ENCODE measurements around the gene CDC27. TPM values are rescaled to one million over a fixed set of nuclear protein-coding genes. Genes with fewer than 3 reads are reported as not detected.
A peak's percentile ranks its signal among the peaks of the same experiment; 100 is the strongest.

CDC27 gene
- total RNA-seq, 1 experiment from 2014 or later: 97.5 TPM

- no peak for DNase-seq (ENCODE audit: low read depth, low spot score)
- peak; percentile 68 for ATAC-seq
- in situ Hi-C loops (cut with HindIII; ENCODE audit: low pct_unique_long_range_greater_than_20kb, low sequenced_read_pairs): no loop called here
- POLR2A ChIA-PET: no interaction called here
- Histone ChIP-seq H3K27me3 (ENCODE audit: control insufficient read depth, insufficient read depth, low read length) (no peaks in the 10 kb centered on the region), H3K4me3 (ENCODE audit: low read depth in 2 of 2, low read length in 2 of 2) (no peak overlapping the region), H3K36me3 (ENCODE audit: control insufficient read depth, insufficient read depth, low read length) (peaks cover 16% of the 10 kb centered on the region; the same call in 1 of the 2 replicates), H3K9me3 (ENCODE audit: control insufficient read depth, insufficient read depth, low read depth, low read length) (no peaks in the 10 kb centered on the region), H3K4me1 (ENCODE audit: control insufficient read depth, insufficient read depth, low read length) (peaks cover 3% of the 10 kb centered on the region; the same call in 1 of the 2 replicates), H3K27ac (ENCODE audit: low read length) (no peak overlapping the region)
- TF ChIP-seq CTCF (IDR thresholded peaks at IDR 0.05) (no peak), TCF7L2 (IDR thresholded peaks at IDR 0.05; ENCODE audit: low read depth, low read length) (peak; percentile 64; the same call in 1 of the 2 replicates)
- CTCF ChIA-PET: no interaction called here
- BruUV-seq (replicated peaks): TSS peak; percentile 44
- intact Hi-C loops (cut with micrococcal nuclease; ENCODE audit: unreplicated experiment): no loop called here
Observed at GRCh38 chr17:47119746-47120520, 69.2 kb downstream of the CDC27 start.

GRCh38 chr17:47117386-47117785 lies 71.7 kb downstream of the CDC27 start:
- in situ Hi-C loops (cut with HindIII; ENCODE audit: low pct_unique_long_range_greater_than_20kb, low sequenced_read_pairs) (no loop called here), intact Hi-C loops (cut with micrococcal nuclease; ENCODE audit: unreplicated experiment) (no loop called here)
- TF ChIP-seq TCF7L2 (IDR thresholded peaks at IDR 0.05; ENCODE audit: low read depth, low read length) (no peak), REST (IDR thresholded peaks at IDR 0.05; ENCODE audit: insufficient read depth in 1 of 2, low read depth in 2 of 2, low read length in 1 of 2) (no peak), CTCF (IDR thresholded peaks at IDR 0.05) (no peak), SIN3A (IDR thresholded peaks at IDR 0.05; ENCODE audit: borderline replicate concordance, insufficient read depth, low read depth, low read length) (no peak), POLR2AphosphoS5 (IDR thresholded peaks at IDR 0.05; ENCODE audit: low read depth, low read length) (no peak)
- ChIA-PET CTCF (no interaction called here), POLR2A (interaction anchor here (0.7 kb wide), 1 partner anchor 20 kb away, joined by 6 read pairs; no protein-coding TSS in a partner anchor)
- BruUV-seq (replicated peaks): no TSS peak
- H3K4me1 ChIP-seq (ENCODE audit: control insufficient read depth, insufficient read depth, low read length): peaks cover 3% of the 10 kb centered on the region; the same call in 1 of the 2 replicates
- no peak for DNase-seq (ENCODE audit: low read depth, low spot score)
- no peaks in the 10 kb centered on the region for H3K27me3 ChIP-seq (ENCODE audit: control insufficient read depth, insufficient read depth, low read length)
- no peak overlapping the region for H3K4me3 ChIP-seq (ENCODE audit: low read depth in 2 of 2, low read length in 2 of 2)
- H3K9me3 ChIP-seq (ENCODE audit: control insufficient read depth, insufficient read depth, low read depth, low read length): no peaks in the 10 kb centered on the region
- H3K27ac ChIP-seq (ENCODE audit: low read length): peak overlapping the region; percentile 12; the same call in 1 of the 2 replicates
- ATAC-seq: no peak
- peaks cover 12% of the 10 kb centered on the region; the same call in 1 of the 2 replicates for H3K36me3 ChIP-seq (ENCODE audit: control insufficient read depth, insufficient read depth, low read length)

Data from Panc1 (cell line).